HG03159 (cell line): ENCODE measurements around the gene RANBP1.

Experiments used
- ATAC-seq: cut with Tn5 transposase; IDR thresholded peaks from one replicate; pipeline ENCODE4 v1.9.1; 2021; ENCODE audit warnings: mild to moderate bottlenecking, moderate library complexity; ENCODE audit not compliant: unreplicated experiment

The RANBP1 gene

GRCh38 chr22:20123366-20124082 is 7.6 kb downstream of the RANBP1 start:
- ATAC-seq = no peak

- no peak for ATAC-seq
These were observed 8.3 kb downstream of the RANBP1 start for GRCh38 chr22:20124083-20124787.

- ATAC-seq = no peak
These were observed 9.6 kb downstream of the RANBP1 start for GRCh38 chr22:20125201-20126174.

GRCh38 chr22:20126284-20127029 is 10.6 kb downstream of the RANBP1 start:
- no peak for ATAC-seq

- ATAC-seq = no peak
These were observed 11.5 kb downstream of the RANBP1 start for GRCh38 chr22:20127318-20127868.

- no peak for ATAC-seq
These were observed 12.1 kb downstream of the RANBP1 start for GRCh38 chr22:20127869-20128618.

- no peak for ATAC-seq
These were observed 12.7 kb downstream of the RANBP1 start for GRCh38 chr22:20128619-20128901.

- no peak for ATAC-seq
These were observed 13.2 kb downstream of the RANBP1 start for GRCh38 chr22:20128902-20129746.

- no peak for ATAC-seq
These were observed 13.8 kb downstream of the RANBP1 start for GRCh38 chr22:20129747-20130014.

- ATAC-seq = no peak
These were observed 14.4 kb downstream of the RANBP1 start for GRCh38 chr22:20130319-20130718.

- ATAC-seq = peak; percentile 43
These were observed 15.1 kb downstream of the RANBP1 start for GRCh38 chr22:20130731-20131596.

GRCh38 chr22:20131597-20131858 is 15.6 kb downstream of the RANBP1 start, which contains the start of gene ZDHHC8:
Gene ZDHHC8 (plus strand): TSS chr22:20131804. CDS start chr22:20131948, 144 bp downstream.
- ATAC-seq = no peak

GRCh38 chr22:20131859-20132685 is 16.2 kb downstream of the RANBP1 start:
- no peak for ATAC-seq

GRCh38 chr22:20132686-20133246 is 16.9 kb downstream of the RANBP1 start:
- ATAC-seq = no peak

- no peak for ATAC-seq
These were observed 18.1 kb downstream of the RANBP1 start for GRCh38 chr22:20133930-20134549.

- ATAC-seq = no peak
These were observed 19.4 kb downstream of the RANBP1 start for GRCh38 chr22:20135265-20135664.
